ENCODE results near the gene PRKG1. TPM values are rescaled to one million over a fixed set of nuclear protein-coding genes. Genes with fewer than 3 reads are reported as not detected.

PRKG1 gene
- total and polyA plus RNA-seq, 2 donors (not counting 1 experiment from before 2014, with no cell fraction given) = not detected

GRCh38 chr10:51066231-51066630 lies 8.1 kb upstream of the PRKG1 start:
- DNase-seq (no peak), ATAC-seq (ENCODE audit: low read depth) (no peak)
- Histone ChIP-seq H3K9ac (ENCODE audit: low read length) (no peak overlapping the region), H3K36me3 (replicated peaks in 1 of 2; ENCODE audit: control extremely low read depth in 1 of 2, control insufficient read depth in 1 of 2, extremely low read depth in 1 of 2, insufficient read depth in 2 of 2, low read length in 1 of 2) (no peaks in the 10 kb centered on the region), H3K79me2 (ENCODE audit: control insufficient read depth, insufficient read depth, low read length) (no peaks in the 10 kb centered on the region), H3K27ac (ENCODE audit: low read length in 2 of 2) (no peak overlapping the region), H3K4me3 (ENCODE audit: control extremely low read depth in 1 of 5, extremely low read depth in 1 of 5, insufficient read depth in 1 of 5, low read depth in 2 of 5, low read length in 4 of 5) (no peak overlapping the region), H3K4me2 (replicated peaks; ENCODE audit: low read depth, low read length, poor library complexity, severe bottlenecking) (no peak overlapping the region), H3K27me3 (replicated peaks in 1 of 4; ENCODE audit: control extremely low read depth in 1 of 4, control insufficient read depth in 3 of 4, insufficient read depth in 4 of 4, low read length in 3 of 4) (peaks cover 0 to 3% (median 1%) of the 10 kb centered on the region in 4 experiments), H4K20me1 (ENCODE audit: control insufficient read depth, insufficient read depth, low read length, poor library complexity, severe bottlenecking) (no peaks in the 10 kb centered on the region), H3K9me3 (ENCODE audit: control extremely low read depth in 1 of 3, control insufficient read depth in 2 of 3, insufficient read depth in 1 of 3, low read length in 2 of 3) (no peaks in the 10 kb centered on the region), H2AFZ (ENCODE audit: insufficient read depth, low read depth, low read length, poor library complexity, severe bottlenecking) (no peak overlapping the region), H3K4me1 (ENCODE audit: control insufficient read depth in 2 of 2, insufficient read depth in 2 of 2, low read length in 2 of 2) (no peaks in the 10 kb centered on the region)
- Mint-ChIP-seq H3K9me3 (ENCODE audit: insufficient read depth) (no peaks in the 10 kb centered on the region), H3K4me3 (no peak overlapping the region), H3K27ac (no peak overlapping the region), H3K4me1 (no peaks in the 10 kb centered on the region), H3K27me3 (peaks cover 6% of the 10 kb centered on the region)
- CTCF ChIA-PET = no interaction called here
- no peak for TF ChIP-seq EZH2 (IDR thresholded peaks at IDR 0.05; ENCODE audit: borderline replicate concordance, insufficient read depth, low read depth, low read length, poor library complexity, severe bottlenecking)
- TF ChIP-seq, protein P1, sequence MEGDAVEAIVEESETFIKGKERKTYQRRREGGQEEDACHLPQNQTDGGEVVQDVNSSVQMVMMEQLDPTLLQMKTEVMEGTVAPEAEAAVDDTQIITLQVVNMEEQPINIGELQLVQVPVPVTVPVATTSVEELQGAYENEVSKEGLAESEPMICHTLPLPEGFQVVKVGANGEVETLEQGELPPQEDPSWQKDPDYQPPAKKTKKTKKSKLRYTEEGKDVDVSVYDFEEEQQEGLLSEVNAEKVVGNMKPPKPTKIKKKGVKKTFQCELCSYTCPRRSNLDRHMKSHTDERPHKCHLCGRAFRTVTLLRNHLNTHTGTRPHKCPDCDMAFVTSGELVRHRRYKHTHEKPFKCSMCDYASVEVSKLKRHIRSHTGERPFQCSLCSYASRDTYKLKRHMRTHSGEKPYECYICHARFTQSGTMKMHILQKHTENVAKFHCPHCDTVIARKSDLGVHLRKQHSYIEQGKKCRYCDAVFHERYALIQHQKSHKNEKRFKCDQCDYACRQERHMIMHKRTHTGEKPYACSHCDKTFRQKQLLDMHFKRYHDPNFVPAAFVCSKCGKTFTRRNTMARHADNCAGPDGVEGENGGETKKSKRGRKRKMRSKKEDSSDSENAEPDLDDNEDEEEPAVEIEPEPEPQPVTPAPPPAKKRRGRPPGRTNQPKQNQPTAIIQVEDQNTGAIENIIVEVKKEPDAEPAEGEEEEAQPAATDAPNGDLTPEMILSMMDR (IDR thresholded peaks at IDR 0.05) = no peak
- WGBS (ENCODE audit: insufficient coverage) = 60% methylated on average over 1 of the region's 1 CpG
- intact Hi-C loops (cut with micrococcal nuclease) = no loop called here
- POLR2A ChIA-PET = no interaction called here

- no peaks in the 10 kb centered on the region for H3K9me3 Mint-ChIP-seq (ENCODE audit: insufficient read depth)
- peaks cover 39% of the 10 kb centered on the region for H3K27me3 Mint-ChIP-seq
- no peak overlapping the region for H3K4me3 ChIP-seq (ENCODE audit: control extremely low read depth in 1 of 5, extremely low read depth in 1 of 5, insufficient read depth in 1 of 5, low read depth in 2 of 5, low read length in 4 of 5)
- no peaks in the 10 kb centered on the region for H4K20me1 ChIP-seq (ENCODE audit: control insufficient read depth, insufficient read depth, low read length, poor library complexity, severe bottlenecking)
- ChIA-PET POLR2A (no interaction called here), CTCF (no interaction called here)
- H3K79me2 ChIP-seq (ENCODE audit: control insufficient read depth, insufficient read depth, low read length) = no peaks in the 10 kb centered on the region
- ATAC-seq (ENCODE audit: low read depth) = no peak
- no peak overlapping the region for H3K27ac ChIP-seq (ENCODE audit: low read length in 2 of 2)
- no peak overlapping the region for H2AFZ ChIP-seq (ENCODE audit: insufficient read depth, low read depth, low read length, poor library complexity, severe bottlenecking)
- H3K4me1 ChIP-seq (ENCODE audit: control insufficient read depth in 2 of 2, insufficient read depth in 2 of 2, low read length in 2 of 2) = peaks cover 12 to 19% of the 10 kb centered on the region in 2 donors
- H3K27me3 ChIP-seq (replicated peaks in 1 of 4; ENCODE audit: control extremely low read depth in 1 of 4, control insufficient read depth in 3 of 4, insufficient read depth in 4 of 4, low read length in 3 of 4) = peaks cover 0 to 23% (median 16%) of the 10 kb centered on the region in 4 experiments
- peaks cover 0 to 8% (median 0%) of the 10 kb centered on the region in 3 donors for H3K9me3 ChIP-seq (ENCODE audit: control extremely low read depth in 1 of 3, control insufficient read depth in 2 of 3, insufficient read depth in 1 of 3, low read length in 2 of 3)
- peaks cover 18% of the 10 kb centered on the region for H3K4me1 Mint-ChIP-seq
- TF ChIP-seq, protein P1 (IDR thresholded peaks at IDR 0.05) = no peak
- no peak for TF ChIP-seq EZH2 (IDR thresholded peaks at IDR 0.05; ENCODE audit: borderline replicate concordance, insufficient read depth, low read depth, low read length, poor library complexity, severe bottlenecking)
- no peaks in the 10 kb centered on the region for H3K36me3 ChIP-seq (replicated peaks in 1 of 2; ENCODE audit: control extremely low read depth in 1 of 2, control insufficient read depth in 1 of 2, extremely low read depth in 1 of 2, insufficient read depth in 2 of 2, low read length in 1 of 2)
- H3K27ac Mint-ChIP-seq = no peak overlapping the region
- no peak for DNase-seq
- no peak overlapping the region for H3K4me3 Mint-ChIP-seq
- no peak overlapping the region for H3K9ac ChIP-seq (ENCODE audit: low read length)
- no peak overlapping the region for H3K4me2 ChIP-seq (replicated peaks; ENCODE audit: low read depth, low read length, poor library complexity, severe bottlenecking)
- intact Hi-C loops (cut with micrococcal nuclease) = no loop called here
These were observed 2.1 kb upstream of the PRKG1 start for GRCh38 chr10:51072210-51072609.

All from B cell (primary cell).